ENCODE data around the gene NLRP9. TPM values are rescaled to one million over a fixed set of nuclear protein-coding genes. Genes with fewer than 3 reads are reported as not detected.

Gene NLRP9
- total RNA-seq, 1 experiment from 2014 or later, result not detected

DNA sequence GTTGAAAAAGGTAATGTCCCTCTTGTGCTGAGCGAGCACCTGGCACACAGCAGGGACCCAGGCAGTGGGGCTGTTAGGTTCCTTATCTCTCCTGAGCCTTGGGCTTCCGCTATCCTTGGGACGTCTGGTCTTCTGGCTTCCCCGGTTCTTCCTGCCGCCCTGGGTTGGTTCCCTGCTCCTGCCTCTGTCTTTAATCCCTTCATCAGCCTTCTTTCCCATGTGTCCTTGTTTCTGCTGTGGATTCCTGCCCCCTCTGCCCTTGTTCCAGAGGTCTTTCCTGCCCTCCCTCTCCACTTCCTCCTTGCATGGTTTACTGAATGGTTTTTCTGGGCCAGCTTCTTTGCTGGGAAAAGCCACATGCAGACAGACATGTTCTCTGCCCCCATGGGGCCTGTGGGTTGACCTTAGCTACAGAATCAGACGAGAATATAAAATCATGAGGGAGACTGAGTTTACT, 60.6 kb downstream of the NLRP9 start:
- POLR2A ChIA-PET, result no interaction called here

More for the DNA sequence above, 60.6 kb downstream of the NLRP9 start:
- H3K9me3 ChIP-seq (ENCODE audit: control insufficient read depth in 1 of 2, insufficient read depth in 1 of 2, low read depth in 1 of 2, low read length in 2 of 2), result no peaks in the 10 kb centered on the region
- TF ChIP-seq SP1 (IDR thresholded peaks at IDR 0.05; ENCODE audit: low read depth) (no peak), SRF (IDR thresholded peaks at IDR 0.05; ENCODE audit: low read depth) (no peak), ELF1 (IDR thresholded peaks at IDR 0.05; ENCODE audit: borderline replicate concordance, low read depth) (no peak), JUND (IDR thresholded peaks at IDR 0.05) (no peak), TCF7L2 (IDR thresholded peaks at IDR 0.05; ENCODE audit: borderline replicate concordance, extremely low read depth, insufficient read depth, insufficient read length) (no peak), SIN3A (IDR thresholded peaks at IDR 0.05; ENCODE audit: low read depth) (no peak), RAD21 (IDR thresholded peaks at IDR 0.05; ENCODE audit: low read depth) (no peak), EGR1 (IDR thresholded peaks at IDR 0.05; ENCODE audit: low read depth) (no peak), YY1 (IDR thresholded peaks at IDR 0.05; ENCODE audit: extremely low read depth, insufficient replicate concordance, low read depth, low read length) (no peak), CEBPB (IDR thresholded peaks at IDR 0.05; ENCODE audit: low read depth) (no peak), POLR2AphosphoS5 (IDR thresholded peaks at IDR 0.05; ENCODE audit: low read depth, low read length) (no peak), POLR2A (IDR thresholded peaks at IDR 0.05; ENCODE audit: borderline replicate concordance, extremely low read depth, insufficient read depth, insufficient read length) (no peak), ZNF274 (IDR thresholded peaks at IDR 0.05; ENCODE audit: low read depth, low read length) (no peak), FOSL1 (IDR thresholded peaks at IDR 0.05; ENCODE audit: low read depth) (no peak), EZH2 (IDR thresholded peaks at IDR 0.05) (no peak)
- TF ChIP-seq, protein P1, sequence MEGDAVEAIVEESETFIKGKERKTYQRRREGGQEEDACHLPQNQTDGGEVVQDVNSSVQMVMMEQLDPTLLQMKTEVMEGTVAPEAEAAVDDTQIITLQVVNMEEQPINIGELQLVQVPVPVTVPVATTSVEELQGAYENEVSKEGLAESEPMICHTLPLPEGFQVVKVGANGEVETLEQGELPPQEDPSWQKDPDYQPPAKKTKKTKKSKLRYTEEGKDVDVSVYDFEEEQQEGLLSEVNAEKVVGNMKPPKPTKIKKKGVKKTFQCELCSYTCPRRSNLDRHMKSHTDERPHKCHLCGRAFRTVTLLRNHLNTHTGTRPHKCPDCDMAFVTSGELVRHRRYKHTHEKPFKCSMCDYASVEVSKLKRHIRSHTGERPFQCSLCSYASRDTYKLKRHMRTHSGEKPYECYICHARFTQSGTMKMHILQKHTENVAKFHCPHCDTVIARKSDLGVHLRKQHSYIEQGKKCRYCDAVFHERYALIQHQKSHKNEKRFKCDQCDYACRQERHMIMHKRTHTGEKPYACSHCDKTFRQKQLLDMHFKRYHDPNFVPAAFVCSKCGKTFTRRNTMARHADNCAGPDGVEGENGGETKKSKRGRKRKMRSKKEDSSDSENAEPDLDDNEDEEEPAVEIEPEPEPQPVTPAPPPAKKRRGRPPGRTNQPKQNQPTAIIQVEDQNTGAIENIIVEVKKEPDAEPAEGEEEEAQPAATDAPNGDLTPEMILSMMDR (IDR thresholded peaks at IDR 0.05 in 2 of 3, conservative IDR thresholded peaks at IDR 0.05 in 1 of 3; ENCODE audit: borderline replicate concordance in 1 of 3, insufficient read depth in 1 of 3, low read depth in 2 of 3, low read length in 2 of 3), result no peak
- TF ChIP-seq, protein P2, sequence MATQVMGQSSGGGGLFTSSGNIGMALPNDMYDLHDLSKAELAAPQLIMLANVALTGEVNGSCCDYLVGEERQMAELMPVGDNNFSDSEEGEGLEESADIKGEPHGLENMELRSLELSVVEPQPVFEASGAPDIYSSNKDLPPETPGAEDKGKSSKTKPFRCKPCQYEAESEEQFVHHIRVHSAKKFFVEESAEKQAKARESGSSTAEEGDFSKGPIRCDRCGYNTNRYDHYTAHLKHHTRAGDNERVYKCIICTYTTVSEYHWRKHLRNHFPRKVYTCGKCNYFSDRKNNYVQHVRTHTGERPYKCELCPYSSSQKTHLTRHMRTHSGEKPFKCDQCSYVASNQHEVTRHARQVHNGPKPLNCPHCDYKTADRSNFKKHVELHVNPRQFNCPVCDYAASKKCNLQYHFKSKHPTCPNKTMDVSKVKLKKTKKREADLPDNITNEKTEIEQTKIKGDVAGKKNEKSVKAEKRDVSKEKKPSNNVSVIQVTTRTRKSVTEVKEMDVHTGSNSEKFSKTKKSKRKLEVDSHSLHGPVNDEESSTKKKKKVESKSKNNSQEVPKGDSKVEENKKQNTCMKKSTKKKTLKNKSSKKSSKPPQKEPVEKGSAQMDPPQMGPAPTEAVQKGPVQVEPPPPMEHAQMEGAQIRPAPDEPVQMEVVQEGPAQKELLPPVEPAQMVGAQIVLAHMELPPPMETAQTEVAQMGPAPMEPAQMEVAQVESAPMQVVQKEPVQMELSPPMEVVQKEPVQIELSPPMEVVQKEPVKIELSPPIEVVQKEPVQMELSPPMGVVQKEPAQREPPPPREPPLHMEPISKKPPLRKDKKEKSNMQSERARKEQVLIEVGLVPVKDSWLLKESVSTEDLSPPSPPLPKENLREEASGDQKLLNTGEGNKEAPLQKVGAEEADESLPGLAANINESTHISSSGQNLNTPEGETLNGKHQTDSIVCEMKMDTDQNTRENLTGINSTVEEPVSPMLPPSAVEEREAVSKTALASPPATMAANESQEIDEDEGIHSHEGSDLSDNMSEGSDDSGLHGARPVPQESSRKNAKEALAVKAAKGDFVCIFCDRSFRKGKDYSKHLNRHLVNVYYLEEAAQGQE (IDR thresholded peaks at IDR 0.05; ENCODE audit: low read depth), result no peak
- TF ChIP-seq, protein P3, sequence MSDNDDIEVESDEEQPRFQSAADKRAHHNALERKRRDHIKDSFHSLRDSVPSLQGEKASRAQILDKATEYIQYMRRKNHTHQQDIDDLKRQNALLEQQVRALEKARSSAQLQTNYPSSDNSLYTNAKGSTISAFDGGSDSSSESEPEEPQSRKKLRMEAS (IDR thresholded peaks at IDR 0.05), result no peak
- TF ChIP-seq, protein P4, sequence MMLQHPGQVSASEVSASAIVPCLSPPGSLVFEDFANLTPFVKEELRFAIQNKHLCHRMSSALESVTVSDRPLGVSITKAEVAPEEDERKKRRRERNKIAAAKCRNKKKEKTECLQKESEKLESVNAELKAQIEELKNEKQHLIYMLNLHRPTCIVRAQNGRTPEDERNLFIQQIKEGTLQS (IDR thresholded peaks at IDR 0.05), result no peak
- TF ChIP-seq, protein P5, sequence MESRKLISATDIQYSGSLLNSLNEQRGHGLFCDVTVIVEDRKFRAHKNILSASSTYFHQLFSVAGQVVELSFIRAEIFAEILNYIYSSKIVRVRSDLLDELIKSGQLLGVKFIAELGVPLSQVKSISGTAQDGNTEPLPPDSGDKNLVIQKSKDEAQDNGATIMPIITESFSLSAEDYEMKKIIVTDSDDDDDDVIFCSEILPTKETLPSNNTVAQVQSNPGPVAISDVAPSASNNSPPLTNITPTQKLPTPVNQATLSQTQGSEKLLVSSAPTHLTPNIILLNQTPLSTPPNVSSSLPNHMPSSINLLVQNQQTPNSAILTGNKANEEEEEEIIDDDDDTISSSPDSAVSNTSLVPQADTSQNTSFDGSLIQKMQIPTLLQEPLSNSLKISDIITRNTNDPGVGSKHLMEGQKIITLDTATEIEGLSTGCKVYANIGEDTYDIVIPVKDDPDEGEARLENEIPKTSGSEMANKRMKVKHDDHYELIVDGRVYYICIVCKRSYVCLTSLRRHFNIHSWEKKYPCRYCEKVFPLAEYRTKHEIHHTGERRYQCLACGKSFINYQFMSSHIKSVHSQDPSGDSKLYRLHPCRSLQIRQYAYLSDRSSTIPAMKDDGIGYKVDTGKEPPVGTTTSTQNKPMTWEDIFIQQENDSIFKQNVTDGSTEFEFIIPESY (IDR thresholded peaks at IDR 0.05; ENCODE audit: extremely low read depth, insufficient replicate concordance, low read length), result no peak
- H3K4me1 ChIP-seq (ENCODE audit: control insufficient read depth in 1 of 2, insufficient read depth in 2 of 2, low read length in 2 of 2), result peaks cover 11 to 41% of the 10 kb centered on the region in 2 experiments
- no peak overlapping the region for H3K4me3 ChIP-seq (replicated peaks in 1 of 2; ENCODE audit: low read depth in 1 of 2, low read length in 2 of 2)
- no peak overlapping the region for H3K9ac ChIP-seq (ENCODE audit: low read length)
- H2AFZ ChIP-seq (ENCODE audit: low read depth, low read length, poor library complexity, severe bottlenecking), result no peak overlapping the region
- H3K36me3 ChIP-seq (ENCODE audit: control insufficient read depth in 1 of 2, insufficient read depth in 2 of 2, low read length in 2 of 2), result peaks cover 16 to 30% of the 10 kb centered on the region in 2 experiments; a peak in 3 of 4 replicates
- no TSS peak for BruUV-seq (replicated peaks)
- no peaks in the 10 kb centered on the region for H3K27me3 ChIP-seq (ENCODE audit: insufficient read depth, low read length)
- ChIA-PET RAD21 (ENCODE audit: low non-redundant PET in 1 of 2, low total read pairs in 2 of 2, uncharacterized antibody in 2 of 2, unreplicated experiment in 2 of 2) (no interaction called here), CTCF (no interaction called here)
- no peak overlapping the region for H3K4me2 ChIP-seq (ENCODE audit: low read length)
- H3K27ac ChIP-seq (ENCODE audit: low read depth, low read length), result no peak overlapping the region
- H4K20me1 ChIP-seq (ENCODE audit: insufficient read depth), result 0 out of 2 replicates have a peak, but pooled peaks cover 8% of the 10 kb centered on the region
- no peak for ATAC-seq
- peaks cover 90% of the 10 kb centered on the region for H3K79me2 ChIP-seq (ENCODE audit: insufficient read depth, low read length)
- DNase-seq (ENCODE audit: low read depth, low spot score), result no peak
- H3K9me2 ChIP-seq (ENCODE audit: insufficient read depth), result no peaks in the 10 kb centered on the region
- intact Hi-C loops (cut with micrococcal nuclease), result no loop called here
